ENCODE data around the gene PGR.

Gene PGR

GRCh38 chr11:101090679-101091270, 38.8 kb downstream of the PGR start:
- no peak for FAIRE-seq
- DNase-seq (ENCODE audit: extremely low spot score, insufficient read length, low read depth): no peak

- DNase-seq (ENCODE audit: extremely low spot score, insufficient read length, low read depth) (no peak), FAIRE-seq (no peak)
These were observed 46.3 kb downstream of the PGR start for GRCh38 chr11:101083335-101083734.

DNA sequence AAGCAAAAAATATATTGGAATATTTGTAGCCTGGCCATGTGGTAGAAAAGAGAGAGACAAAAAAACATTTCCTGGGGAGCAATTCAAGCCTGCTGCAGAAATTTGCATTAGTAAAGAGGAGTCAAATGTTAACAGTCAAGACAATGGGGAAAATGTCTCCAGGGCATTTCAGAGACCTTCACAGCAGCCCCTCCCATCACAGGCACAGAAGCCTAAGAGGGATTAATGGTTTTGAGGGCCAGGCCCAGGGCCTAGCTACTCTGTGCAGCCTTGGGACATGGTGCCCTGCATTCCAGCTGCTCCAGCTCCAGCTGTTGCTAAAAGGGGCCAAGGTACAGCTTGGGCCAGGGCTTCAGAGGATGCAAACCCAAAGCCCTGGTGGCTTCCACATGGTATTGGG, 46.8 kb downstream of the PGR start:
- FAIRE-seq (no peak), DNase-seq (ENCODE audit: extremely low spot score, insufficient read length, low read depth) (no peak)

GRCh38 chr11:101063706-101064105, 65.9 kb downstream of the PGR start:
- FAIRE-seq: no peak
- no peak for DNase-seq (ENCODE audit: extremely low spot score, insufficient read length, low read depth)

GRCh38 chr11:101061606-101062005, 68.0 kb downstream of the PGR start:
- DNase-seq (ENCODE audit: extremely low spot score, insufficient read length, low read depth) (no peak), FAIRE-seq (no peak)

- no peak for DNase-seq (ENCODE audit: extremely low spot score, insufficient read length, low read depth)
- FAIRE-seq: no peak
These were observed 70.3 kb downstream of the PGR start for GRCh38 chr11:101059331-101059730.

DNA sequence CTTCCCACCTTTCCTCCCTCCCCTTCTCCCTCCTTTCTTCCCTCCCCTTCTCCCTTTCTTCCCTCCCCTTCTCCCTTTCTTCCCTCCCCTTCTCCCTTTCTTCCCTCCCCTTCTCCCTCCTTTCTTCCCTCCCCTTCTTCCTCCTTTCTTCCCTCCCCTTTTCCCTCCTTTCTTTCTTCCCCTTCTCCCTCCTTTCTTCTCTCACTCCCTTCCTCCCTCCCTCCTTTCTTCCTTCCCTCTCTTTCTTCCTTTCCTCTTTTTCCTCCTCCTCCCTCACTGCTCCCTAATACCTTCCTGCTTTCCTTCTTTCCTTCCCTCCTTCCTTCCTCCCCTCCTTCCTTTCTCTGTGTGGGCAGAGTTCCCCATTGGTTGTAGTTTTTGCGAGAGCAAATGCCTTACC, 76.1 kb downstream of the PGR start:
- no peak for FAIRE-seq
- DNase-seq (ENCODE audit: extremely low spot score, insufficient read length, low read depth): no peak

DNA sequence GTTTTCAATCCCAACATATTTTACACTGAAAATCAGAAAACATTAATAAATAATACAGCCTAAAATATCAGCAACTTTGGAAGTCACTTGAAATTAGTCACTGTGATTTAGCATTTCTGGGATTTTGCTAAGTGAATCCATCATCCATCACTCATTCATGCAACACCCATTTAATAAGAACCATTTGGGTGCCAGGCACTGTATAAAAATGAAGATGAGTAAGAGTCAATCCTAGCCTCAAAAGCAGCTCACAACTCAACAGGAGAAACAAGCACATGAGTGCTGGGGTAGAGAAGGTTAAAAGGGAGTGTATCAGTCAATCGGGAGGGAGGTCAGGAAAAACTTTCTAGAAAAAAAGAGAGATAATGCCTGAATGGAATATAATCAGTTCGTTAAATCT, 77.9 kb downstream of the PGR start:
- DNase-seq (ENCODE audit: extremely low spot score, insufficient read length, low read depth) (no peak), FAIRE-seq (no peak)

DNA sequence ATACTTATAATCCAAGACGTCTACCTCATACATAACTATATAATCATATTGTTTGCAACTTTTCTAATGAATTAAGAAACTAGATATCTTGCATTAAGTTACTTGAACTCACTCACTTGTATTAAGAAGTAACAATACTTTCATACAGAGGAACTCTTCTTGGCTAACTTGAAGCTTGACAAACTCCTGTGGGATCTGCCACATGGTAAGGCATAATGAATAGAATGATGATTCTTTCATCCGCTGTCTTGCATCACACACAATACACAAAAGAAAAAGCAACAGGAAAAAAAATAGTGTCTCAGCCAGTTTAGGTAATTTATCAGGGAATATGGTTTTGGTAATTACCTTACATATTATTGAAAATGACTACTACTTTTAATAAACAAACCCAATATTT, 79.8 kb downstream of the PGR start:
- DNase-seq (ENCODE audit: extremely low spot score, insufficient read length, low read depth) (no peak), FAIRE-seq (no peak)

DNA sequence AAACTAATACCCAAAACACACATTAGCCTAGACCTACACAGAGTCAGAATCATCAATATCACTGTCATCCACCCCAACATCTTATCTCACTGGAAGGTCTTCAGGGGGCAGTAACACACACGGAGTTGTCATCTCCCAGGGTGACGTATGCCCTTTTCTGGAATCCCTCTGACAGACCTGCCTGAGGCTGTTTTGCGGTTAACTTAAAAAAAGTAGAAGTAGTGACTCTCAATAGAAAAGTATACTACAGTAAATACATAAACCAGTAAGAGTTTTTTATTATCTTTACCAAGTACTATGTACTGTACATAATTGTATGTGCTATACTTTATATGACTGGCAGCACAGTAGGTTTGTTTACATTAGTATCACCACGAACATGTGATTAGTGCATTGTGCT, 80.5 kb downstream of the PGR start:
- no peak for DNase-seq (ENCODE audit: extremely low spot score, insufficient read length, low read depth)
- FAIRE-seq: no peak

DNA sequence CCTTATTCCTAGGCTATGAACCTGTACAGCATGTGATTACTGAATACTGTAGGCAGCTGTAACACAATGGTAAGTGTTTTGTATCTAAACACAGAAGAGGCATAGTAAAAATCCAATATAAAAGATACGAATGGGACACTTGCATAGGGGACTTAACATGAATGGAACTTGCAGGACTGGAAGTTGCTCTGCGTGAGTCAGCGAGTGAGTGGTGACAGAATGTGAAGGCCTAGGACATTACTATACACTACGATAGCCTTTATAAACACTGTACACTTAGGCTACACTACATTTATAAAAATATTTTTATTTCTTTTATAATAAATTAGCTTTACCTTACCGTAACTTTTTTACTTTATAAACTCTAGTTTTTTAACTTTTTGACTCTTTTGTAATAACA, 81.1 kb downstream of the PGR start:
- DNase-seq (ENCODE audit: extremely low spot score, insufficient read length, low read depth) (no peak), FAIRE-seq (no peak)

GRCh38 chr11:101046947-101047346, 82.7 kb downstream of the PGR start:
- no peak for DNase-seq (ENCODE audit: extremely low spot score, insufficient read length, low read depth)
- FAIRE-seq: no peak

DNA sequence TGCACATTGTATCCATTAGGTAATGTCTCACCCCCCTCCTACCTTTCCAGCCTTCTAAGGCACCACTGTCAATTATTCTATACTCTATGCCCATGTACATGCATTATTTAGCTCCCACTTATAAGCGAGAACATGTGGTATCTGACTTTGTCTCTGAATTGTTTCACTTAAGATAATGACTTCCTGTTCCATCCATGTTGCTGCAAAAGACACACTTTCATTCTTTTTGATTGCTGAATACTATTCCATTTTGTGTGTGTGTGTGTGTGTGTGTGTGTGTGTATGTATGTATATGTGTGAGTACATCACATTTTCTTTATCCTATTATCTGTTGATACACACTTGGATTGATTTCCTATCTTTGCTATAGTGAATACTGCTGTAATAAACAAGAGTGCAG, 84.2 kb downstream of the PGR start:
- no peak for FAIRE-seq

GRCh38 chr11:101043940-101044339, 85.7 kb downstream of the PGR start:
- DNase-seq (ENCODE audit: extremely low spot score, insufficient read length, low read depth): no peak
- no peak for FAIRE-seq

More for the DNA sequence above, 84.2 kb downstream of the PGR start:
- DNase-seq (ENCODE audit: extremely low spot score, insufficient read length, low read depth): no peak

DNA sequence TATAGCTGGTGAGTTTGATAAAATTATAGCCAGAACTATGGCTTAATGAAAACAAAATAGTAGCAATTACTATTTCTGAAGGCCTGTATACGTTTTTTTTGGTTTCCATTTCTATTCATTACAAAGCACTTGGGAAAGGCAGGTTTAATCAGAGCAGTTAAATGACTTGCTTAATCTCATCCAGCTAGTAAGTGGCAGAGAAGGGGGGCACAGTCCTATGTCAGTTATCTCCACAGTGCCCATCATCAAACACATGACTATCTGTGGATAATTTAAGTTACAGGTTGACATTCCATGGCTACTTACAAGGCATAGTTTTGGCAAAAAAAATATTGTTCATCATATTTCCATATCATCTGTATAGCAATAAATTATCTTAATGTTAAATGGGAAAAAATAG, 93.7 kb downstream of the PGR start:
- no peak for DNase-seq (ENCODE audit: extremely low spot score, insufficient read length, low read depth)
- no peak for FAIRE-seq

GRCh38 chr11:101034076-101034475, 95.5 kb downstream of the PGR start:
- no peak for DNase-seq (ENCODE audit: extremely low spot score, insufficient read length, low read depth)
- no peak for FAIRE-seq

DNA sequence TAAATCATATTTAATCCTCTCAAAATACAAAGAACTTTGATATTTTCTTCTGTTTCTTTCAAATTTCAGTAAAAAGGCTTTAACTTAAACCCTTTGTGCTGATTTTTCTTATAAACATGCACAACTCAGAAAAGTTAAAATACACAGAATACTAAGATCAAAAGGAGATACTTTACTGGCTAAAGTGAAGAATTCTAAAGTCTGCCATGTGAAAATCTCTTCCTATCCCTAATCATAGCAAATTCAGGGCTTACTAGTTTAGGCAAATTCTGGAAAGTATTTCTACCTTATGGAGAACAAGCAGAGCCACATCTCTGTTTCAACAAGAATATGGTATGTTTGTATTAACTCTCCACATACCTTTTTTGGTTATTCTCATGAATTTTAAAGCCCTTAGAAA, 96.6 kb downstream of the PGR start:
- DNase-seq (ENCODE audit: extremely low spot score, insufficient read length, low read depth) (no peak), FAIRE-seq (no peak)

DNA sequence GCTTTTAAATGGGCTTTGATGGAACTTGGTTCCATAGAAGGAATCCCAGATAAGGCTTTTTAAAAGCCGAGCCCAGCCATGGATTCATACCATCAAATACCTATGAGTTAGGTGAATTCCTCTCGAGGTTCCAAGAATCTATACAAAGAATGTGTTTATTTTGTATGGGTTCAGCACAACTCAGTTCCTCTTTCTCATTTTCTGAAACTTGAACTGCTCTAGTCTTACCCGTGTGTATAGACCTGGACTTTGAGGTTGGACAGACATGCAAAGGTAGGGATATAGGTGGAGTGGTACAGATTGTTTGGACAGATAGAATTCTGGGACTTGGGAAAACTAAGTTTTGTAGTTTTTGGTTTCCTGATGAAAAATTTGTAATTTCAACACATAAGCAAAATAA, 97.9 kb downstream of the PGR start:
- no peak for FAIRE-seq

GRCh38 chr11:101030692-101031091, 98.9 kb downstream of the PGR start:
- FAIRE-seq (no peak), DNase-seq (ENCODE audit: extremely low spot score, insufficient read length, low read depth) (no peak)

More for the DNA sequence above, 97.9 kb downstream of the PGR start:
- no peak for DNase-seq (ENCODE audit: extremely low spot score, insufficient read length, low read depth)

GRCh38 chr11:101030015-101030414, 99.6 kb downstream of the PGR start:
- FAIRE-seq: no peak

DNA sequence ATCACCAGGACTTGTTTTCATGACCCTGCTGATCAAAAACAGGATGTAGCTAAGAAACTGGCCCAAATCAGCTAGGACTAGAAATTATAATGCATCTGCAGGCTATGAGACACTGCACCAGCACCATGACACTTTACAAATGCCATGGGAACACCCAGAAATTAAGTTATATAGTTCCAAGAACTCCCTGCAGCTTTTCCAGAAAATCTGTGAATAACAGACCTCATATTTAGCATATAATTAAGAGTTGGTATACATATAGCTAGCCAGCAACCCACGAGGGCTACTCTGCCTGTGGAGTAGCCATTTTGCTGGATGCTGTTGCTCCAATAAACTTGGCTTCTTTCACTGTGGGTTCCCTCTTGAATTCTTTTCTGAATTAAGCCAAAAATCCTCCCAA, 101.0 kb downstream of the PGR start:
- FAIRE-seq: no peak

More at GRCh38 chr11:101030015-101030414, 99.6 kb downstream of the PGR start:
- no peak for DNase-seq (ENCODE audit: extremely low spot score, insufficient read length, low read depth)

DNA sequence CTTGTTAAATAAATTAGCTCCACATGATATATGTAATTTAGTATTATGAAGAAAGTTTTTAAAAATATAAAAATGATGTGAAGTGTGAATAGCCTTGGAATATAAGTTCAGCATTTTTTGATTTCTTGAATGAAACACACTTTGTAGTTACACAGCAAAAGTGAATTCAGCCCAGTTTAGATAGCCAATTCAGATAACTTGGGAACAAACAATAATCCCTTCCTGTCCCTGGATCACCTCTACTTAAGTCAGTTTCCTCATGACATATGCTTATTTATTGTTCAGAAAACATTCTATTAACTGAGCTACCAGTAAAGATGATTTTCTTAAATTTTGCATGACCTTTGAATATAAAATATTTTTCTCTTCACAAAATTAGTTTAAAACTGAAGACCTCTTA, 107.4 kb downstream of the PGR start:
- DNase-seq (ENCODE audit: extremely low spot score, insufficient read length, low read depth) (no peak), FAIRE-seq (no peak)

More for the DNA sequence above, 101.0 kb downstream of the PGR start:
- DNase-seq (ENCODE audit: extremely low spot score, insufficient read length, low read depth): no peak

DNA sequence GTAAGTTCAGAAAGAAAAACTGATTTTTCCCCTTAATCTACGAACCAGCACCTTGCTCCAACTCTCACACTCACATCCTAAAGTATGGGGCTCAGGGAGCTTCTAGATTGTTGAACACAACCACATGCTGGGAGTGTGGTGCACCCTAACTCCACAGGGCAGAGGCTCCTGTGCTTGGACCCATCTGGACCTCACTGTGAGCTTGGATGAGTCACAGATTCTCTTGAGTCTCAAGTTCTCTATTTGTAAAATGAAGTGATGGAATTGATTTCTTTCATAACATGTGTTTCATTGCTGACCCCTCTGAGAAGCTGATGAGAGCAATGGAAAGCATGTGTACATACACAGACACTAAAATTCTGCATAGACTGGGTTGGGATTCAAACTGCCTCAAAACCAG, 109.7 kb downstream of the PGR start:
- FAIRE-seq: no peak
- DNase-seq (ENCODE audit: extremely low spot score, insufficient read length, low read depth): no peak

Data from GM18507 (cell line).